Osteocyte (in vitro differentiated cells): Measurements from ENCODE around the gene RNF145. TPM values are rescaled to one million over a fixed set of nuclear protein-coding genes. Genes with fewer than 3 reads are reported as not detected.
"Not testable (repeated sequence)": the region's sequence is repeated elsewhere in the genome, so short reads cannot be mapped to it uniquely, and the experiment has no call there.

Experiments
- DNase-seq: peaks from one replicate; pipeline ENCODE4 v3.0.0; 2021; ENCODE audit warnings: mixed read lengths; ENCODE audit not compliant: unreplicated experiment; ENCODE audit errors: extremely low spot score
- H3K27ac Mint-ChIP-seq: one replicate; pipeline ENCODE4 v1.8.0; 2021; ENCODE audit warnings: mild to moderate bottlenecking, mixed read lengths; ENCODE audit not compliant: unreplicated experiment
- H3K27me3 Mint-ChIP-seq: one replicate; pipeline ENCODE4 v1.8.0; 2021; ENCODE audit warnings: mixed read lengths; ENCODE audit not compliant: unreplicated experiment
- H3K36me3 Mint-ChIP-seq: one replicate; pipeline ENCODE4 v1.8.0; 2021; ENCODE audit warnings: mixed read lengths; ENCODE audit not compliant: unreplicated experiment
- H3K4me1 Mint-ChIP-seq: one replicate; pipeline ENCODE4 v1.8.0; 2021; ENCODE audit warnings: mixed read lengths; ENCODE audit not compliant: unreplicated experiment
- H3K4me3 Mint-ChIP-seq: one replicate; pipeline ENCODE4 v1.8.0; 2021; ENCODE audit warnings: mild to moderate bottlenecking, moderate library complexity, mixed read lengths; ENCODE audit not compliant: unreplicated experiment
- H3K9me3 Mint-ChIP-seq: one replicate; pipeline ENCODE4 v1.8.0; 2021; ENCODE audit warnings: mixed read lengths; ENCODE audit not compliant: unreplicated experiment
- CTCF ChIP-seq: fragments of 200-600 bp; sonication (generic); IDR thresholded peaks from 2 replicates; pipeline ENCODE4 v1.5.0; 2021; ENCODE audit warnings: antibody characterized with exemption, mild to moderate bottlenecking, moderate library complexity
- total RNA-seq: library from RNA; stranded (reverse); gene quantifications from 2 replicates; pipeline ENCODE4 v1.2.1, GENCODE V29; 2021

The RNF145 gene
- total RNA-seq, 1 donor from 2014 or later = 93.4 TPM

- Mint-ChIP-seq H3K27me3 (peaks cover 15% of the 10 kb centered on the region), H3K4me1 (peaks cover 11% of the 10 kb centered on the region), H3K9me3 (no peaks in the 10 kb centered on the region), H3K4me3 (no peak overlapping the region), H3K36me3 (no peaks in the 10 kb centered on the region), H3K27ac (no peak overlapping the region)
- TF ChIP-seq CTCF = no peak
- DNase-seq = no peak
These were observed 32.7 kb upstream of the RNF145 start for GRCh38 chr5:159241946-159242552.

GRCh38 chr5:159240301-159240870, 31.0 kb upstream of the RNF145 start:
- Mint-ChIP-seq H3K27ac (peak overlapping the region; percentile 59), H3K27me3 (peaks cover 8% of the 10 kb centered on the region), H3K36me3 (no peaks in the 10 kb centered on the region), H3K4me1 (peaks cover 11% of the 10 kb centered on the region), H3K4me3 (peak overlapping the region; percentile 17), H3K9me3 (no peaks in the 10 kb centered on the region)
- no peak for DNase-seq
- no peak for TF ChIP-seq CTCF

- H3K27ac Mint-ChIP-seq, H3K9me3 Mint-ChIP-seq, H3K36me3 Mint-ChIP-seq, DNase-seq, H3K4me3 Mint-ChIP-seq, H3K27me3 Mint-ChIP-seq: not testable (repeated sequence)
- H3K4me1 Mint-ChIP-seq = peaks cover 11% of the 10 kb centered on the region
These were observed 26.6 kb upstream of the RNF145 start for GRCh38 chr5:159235871-159236520.

GRCh38 chr5:159231167-159231566, 21.8 kb upstream of the RNF145 start:
- Mint-ChIP-seq H3K27me3 (peaks cover 12% of the 10 kb centered on the region), H3K27ac (no peak overlapping the region), H3K4me3 (no peak overlapping the region), H3K9me3 (no peaks in the 10 kb centered on the region), H3K36me3 (no peaks in the 10 kb centered on the region), H3K4me1 (no peaks in the 10 kb centered on the region)
- TF ChIP-seq CTCF = no peak
- DNase-seq = no peak

- H3K4me1 Mint-ChIP-seq = no peaks in the 10 kb centered on the region
- no peaks in the 10 kb centered on the region for H3K36me3 Mint-ChIP-seq
- H3K27me3 Mint-ChIP-seq = peaks cover 12% of the 10 kb centered on the region
- no peak for DNase-seq
- no peak for TF ChIP-seq CTCF
- no peaks in the 10 kb centered on the region for H3K9me3 Mint-ChIP-seq
- H3K4me3 Mint-ChIP-seq = no peak overlapping the region
- H3K27ac Mint-ChIP-seq = no peak overlapping the region
These were observed 21.3 kb upstream of the RNF145 start for GRCh38 chr5:159230657-159231056.

- not testable (repeated sequence) for H3K9me3 Mint-ChIP-seq, H3K4me3 Mint-ChIP-seq, DNase-seq, H3K36me3 Mint-ChIP-seq, H3K27ac Mint-ChIP-seq, H3K4me1 Mint-ChIP-seq
- peaks cover 11% of the 10 kb centered on the region for H3K27me3 Mint-ChIP-seq
These were observed 18.7 kb upstream of the RNF145 start for GRCh38 chr5:159228097-159228496.
